HT1080 (cell line): ENCODE results near the gene CLASRP. TPM values are rescaled to one million over a fixed set of nuclear protein-coding genes. Genes with fewer than 3 reads are reported as not detected.
"Not testable (repeated sequence)": the region's sequence is repeated elsewhere in the genome, so short reads cannot be mapped to it uniquely, and the experiment has no call there.

Experiments used
- DNase-seq: peaks from one replicate; pipeline ENCODE4 v3.0.0-alpha.2; 2015; ENCODE audit warnings: low read depth
- polyA plus RNA-seq, 2 experiments: library from polyadenylated mRNA; depleted of rRNA; stranded (reverse); fragments of >200 nt; gene quantifications; 2 replicates each; pipeline ENCODE4 v1.2.3, GENCODE V29; 2015
- total RNA-seq: library from RNA; depleted of rRNA; stranded (reverse); fragments of >200 nt; shearing (Covaris generic); gene quantifications from 2 replicates; pipeline ENCODE4 v1.2.3, GENCODE V29; 2014; rRNA removed

CLASRP gene
- total RNA-seq, result 31.0 and 36.9 TPM in 2 replicates
- polyA plus RNA-seq (2015; cell fraction: cytosol; rRNA removed), result 39.2 and 49.5 TPM in 2 replicates
- polyA plus RNA-seq (2015; cell fraction: nucleus; rRNA removed), result 275 and 295 TPM in 2 replicates

GRCh38 chr19:45038931-45039893, at the start of gene CLASRP:
TSS of gene CLASRP (plus strand) at chr19:45039045. CDS start at chr19:45040213, 1,168 bp downstream.
- peak; percentile 87 for DNase-seq

GRCh38 chr19:44990459-44990858, 48.4 kb upstream of the CLASRP start:
- DNase-seq, result no peak

GRCh38 chr19:44990966-44991365, 47.9 kb upstream of the CLASRP start:
- no peak for DNase-seq

- DNase-seq, result no peak
Observed at GRCh38 chr19:44992336-44993163, 46.3 kb upstream of the CLASRP start.

GRCh38 chr19:44993526-44993925, 45.3 kb upstream of the CLASRP start:
- no peak for DNase-seq

- no peak for DNase-seq
Observed at GRCh38 chr19:44993926-44994537, 44.8 kb upstream of the CLASRP start.

- no peak for DNase-seq
Observed at GRCh38 chr19:44998025-44998424, 40.8 kb upstream of the CLASRP start.

- DNase-seq, result not testable (repeated sequence)
Observed at GRCh38 chr19:44999131-44999925, 39.5 kb upstream of the CLASRP start.

- DNase-seq, result not testable (repeated sequence)
Observed at GRCh38 chr19:45000665-45001064, 38.2 kb upstream of the CLASRP start.

GRCh38 chr19:45001087-45001739, 37.6 kb upstream of the CLASRP start, which contains the start of gene RELB:
TSS of gene RELB (plus strand) at chr19:45001464. CDS start at chr19:45001580, 116 bp downstream.
- peak; percentile 76 for DNase-seq

- no peak for DNase-seq
Observed at GRCh38 chr19:45003485-45003884, 35.4 kb upstream of the CLASRP start.

GRCh38 chr19:45005787-45006186, 33.1 kb upstream of the CLASRP start:
- DNase-seq, result no peak

- DNase-seq, result no peak
Observed at GRCh38 chr19:45008552-45008951, 30.3 kb upstream of the CLASRP start.

GRCh38 chr19:45009625-45010255, 29.1 kb upstream of the CLASRP start:
- DNase-seq, result no peak

- no peak for DNase-seq
Observed at GRCh38 chr19:45010306-45010705, 28.5 kb upstream of the CLASRP start.

GRCh38 chr19:45011959-45012358, 26.9 kb upstream of the CLASRP start:
- no peak for DNase-seq

GRCh38 chr19:45016388-45017314, 22.2 kb upstream of the CLASRP start:
- DNase-seq, result peak; percentile 82

- no peak for DNase-seq
Observed at GRCh38 chr19:45019187-45019586, 19.7 kb upstream of the CLASRP start.
